Measurements from ENCODE around the gene TSPO. TPM values are rescaled to one million over a fixed set of nuclear protein-coding genes. Genes with fewer than 3 reads are reported as not detected.

The TSPO gene
- total and polyA plus RNA-seq, 9 of the 15 experiments (the other 6 are each of a cell fraction or from before 2014, with no cell fraction given): 4.9 to 126 (median 25.3) TPM

GRCh38 chr22:43182118-43182517 is 30.8 kb downstream of the TSPO start (continued):
- no peak for TF ChIP-seq ZNF318 (IDR thresholded peaks at IDR 0.05; ENCODE audit: borderline replicate concordance in 1 of 2, low read depth in 1 of 2)
- TF ChIP-seq BRD4 (IDR thresholded peaks at IDR 0.05): no peak
- no peak for TF ChIP-seq DMBX1 (CRISPR knock-in tag; IDR thresholded peaks at IDR 0.05; ENCODE audit: borderline replicate concordance)
